ENCODE data around the gene AFTPH.

DNA sequence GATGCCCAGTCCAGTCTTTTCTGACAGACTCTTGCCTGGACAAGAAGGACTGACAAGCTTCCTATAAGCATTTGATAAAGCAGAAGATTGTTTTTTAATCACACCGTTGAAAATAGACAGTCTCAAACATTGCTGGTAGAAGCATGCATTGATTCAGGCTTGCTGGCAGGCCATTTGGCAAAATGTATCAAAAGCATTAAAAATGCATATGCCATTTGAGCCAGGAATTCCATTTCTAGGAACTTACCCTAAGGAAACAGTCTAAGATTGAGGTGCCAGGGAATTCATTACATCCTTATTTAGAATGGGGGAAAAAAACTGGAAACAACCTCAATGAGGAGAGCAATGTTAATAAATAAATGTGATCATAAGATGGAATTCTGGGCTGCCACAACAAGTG is 49.5 kb upstream of the AFTPH start:
- no peak for TF ChIP-seq ZNF302 (tag by site-specific recombination; IDR thresholded peaks at IDR 0.05; ENCODE audit: low read depth)
- TF ChIP-seq, protein P1, sequence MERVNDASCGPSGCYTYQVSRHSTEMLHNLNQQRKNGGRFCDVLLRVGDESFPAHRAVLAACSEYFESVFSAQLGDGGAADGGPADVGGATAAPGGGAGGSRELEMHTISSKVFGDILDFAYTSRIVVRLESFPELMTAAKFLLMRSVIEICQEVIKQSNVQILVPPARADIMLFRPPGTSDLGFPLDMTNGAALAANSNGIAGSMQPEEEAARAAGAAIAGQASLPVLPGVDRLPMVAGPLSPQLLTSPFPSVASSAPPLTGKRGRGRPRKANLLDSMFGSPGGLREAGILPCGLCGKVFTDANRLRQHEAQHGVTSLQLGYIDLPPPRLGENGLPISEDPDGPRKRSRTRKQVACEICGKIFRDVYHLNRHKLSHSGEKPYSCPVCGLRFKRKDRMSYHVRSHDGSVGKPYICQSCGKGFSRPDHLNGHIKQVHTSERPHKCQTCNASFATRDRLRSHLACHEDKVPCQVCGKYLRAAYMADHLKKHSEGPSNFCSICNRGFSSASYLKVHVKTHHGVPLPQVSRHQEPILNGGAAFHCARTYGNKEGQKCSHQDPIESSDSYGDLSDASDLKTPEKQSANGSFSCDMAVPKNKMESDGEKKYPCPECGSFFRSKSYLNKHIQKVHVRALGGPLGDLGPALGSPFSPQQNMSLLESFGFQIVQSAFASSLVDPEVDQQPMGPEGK (tag by site-specific recombination; IDR thresholded peaks at IDR 0.05) = no peak
- TF ChIP-seq, protein P2, sequence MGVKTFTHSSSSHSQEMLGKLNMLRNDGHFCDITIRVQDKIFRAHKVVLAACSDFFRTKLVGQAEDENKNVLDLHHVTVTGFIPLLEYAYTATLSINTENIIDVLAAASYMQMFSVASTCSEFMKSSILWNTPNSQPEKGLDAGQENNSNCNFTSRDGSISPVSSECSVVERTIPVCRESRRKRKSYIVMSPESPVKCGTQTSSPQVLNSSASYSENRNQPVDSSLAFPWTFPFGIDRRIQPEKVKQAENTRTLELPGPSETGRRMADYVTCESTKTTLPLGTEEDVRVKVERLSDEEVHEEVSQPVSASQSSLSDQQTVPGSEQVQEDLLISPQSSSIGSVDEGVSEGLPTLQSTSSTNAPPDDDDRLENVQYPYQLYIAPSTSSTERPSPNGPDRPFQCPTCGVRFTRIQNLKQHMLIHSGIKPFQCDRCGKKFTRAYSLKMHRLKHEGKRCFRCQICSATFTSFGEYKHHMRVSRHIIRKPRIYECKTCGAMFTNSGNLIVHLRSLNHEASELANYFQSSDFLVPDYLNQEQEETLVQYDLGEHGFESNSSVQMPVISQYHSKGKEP (tag by site-specific recombination; IDR thresholded peaks at IDR 0.05) = no peak
- TF ChIP-seq, protein P3, sequence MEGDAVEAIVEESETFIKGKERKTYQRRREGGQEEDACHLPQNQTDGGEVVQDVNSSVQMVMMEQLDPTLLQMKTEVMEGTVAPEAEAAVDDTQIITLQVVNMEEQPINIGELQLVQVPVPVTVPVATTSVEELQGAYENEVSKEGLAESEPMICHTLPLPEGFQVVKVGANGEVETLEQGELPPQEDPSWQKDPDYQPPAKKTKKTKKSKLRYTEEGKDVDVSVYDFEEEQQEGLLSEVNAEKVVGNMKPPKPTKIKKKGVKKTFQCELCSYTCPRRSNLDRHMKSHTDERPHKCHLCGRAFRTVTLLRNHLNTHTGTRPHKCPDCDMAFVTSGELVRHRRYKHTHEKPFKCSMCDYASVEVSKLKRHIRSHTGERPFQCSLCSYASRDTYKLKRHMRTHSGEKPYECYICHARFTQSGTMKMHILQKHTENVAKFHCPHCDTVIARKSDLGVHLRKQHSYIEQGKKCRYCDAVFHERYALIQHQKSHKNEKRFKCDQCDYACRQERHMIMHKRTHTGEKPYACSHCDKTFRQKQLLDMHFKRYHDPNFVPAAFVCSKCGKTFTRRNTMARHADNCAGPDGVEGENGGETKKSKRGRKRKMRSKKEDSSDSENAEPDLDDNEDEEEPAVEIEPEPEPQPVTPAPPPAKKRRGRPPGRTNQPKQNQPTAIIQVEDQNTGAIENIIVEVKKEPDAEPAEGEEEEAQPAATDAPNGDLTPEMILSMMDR (tag by site-specific recombination; IDR thresholded peaks at IDR 0.05) = no peak
- TF ChIP-seq ZNF37A (tag by site-specific recombination; IDR thresholded peaks at IDR 0.05) = no peak
- TF ChIP-seq, protein P4, sequence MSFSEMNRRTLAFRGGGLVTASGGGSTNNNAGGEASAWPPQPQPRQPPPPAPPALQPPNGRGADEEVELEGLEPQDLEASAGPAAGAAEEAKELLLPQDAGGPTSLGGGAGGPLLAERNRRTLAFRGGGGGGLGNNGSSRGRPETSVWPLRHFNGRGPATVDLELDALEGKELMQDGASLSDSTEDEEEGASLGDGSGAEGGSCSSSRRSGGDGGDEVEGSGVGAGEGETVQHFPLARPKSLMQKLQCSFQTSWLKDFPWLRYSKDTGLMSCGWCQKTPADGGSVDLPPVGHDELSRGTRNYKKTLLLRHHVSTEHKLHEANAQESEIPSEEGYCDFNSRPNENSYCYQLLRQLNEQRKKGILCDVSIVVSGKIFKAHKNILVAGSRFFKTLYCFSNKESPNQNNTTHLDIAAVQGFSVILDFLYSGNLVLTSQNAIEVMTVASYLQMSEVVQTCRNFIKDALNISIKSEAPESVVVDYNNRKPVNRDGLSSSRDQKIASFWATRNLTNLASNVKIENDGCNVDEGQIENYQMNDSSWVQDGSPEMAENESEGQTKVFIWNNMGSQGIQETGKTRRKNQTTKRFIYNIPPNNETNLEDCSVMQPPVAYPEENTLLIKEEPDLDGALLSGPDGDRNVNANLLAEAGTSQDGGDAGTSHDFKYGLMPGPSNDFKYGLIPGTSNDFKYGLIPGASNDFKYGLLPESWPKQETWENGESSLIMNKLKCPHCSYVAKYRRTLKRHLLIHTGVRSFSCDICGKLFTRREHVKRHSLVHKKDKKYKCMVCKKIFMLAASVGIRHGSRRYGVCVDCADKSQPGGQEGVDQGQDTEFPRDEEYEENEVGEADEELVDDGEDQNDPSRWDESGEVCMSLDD (tag by site-specific recombination; IDR thresholded peaks at IDR 0.05) = no peak
- TF ChIP-seq, protein P5, sequence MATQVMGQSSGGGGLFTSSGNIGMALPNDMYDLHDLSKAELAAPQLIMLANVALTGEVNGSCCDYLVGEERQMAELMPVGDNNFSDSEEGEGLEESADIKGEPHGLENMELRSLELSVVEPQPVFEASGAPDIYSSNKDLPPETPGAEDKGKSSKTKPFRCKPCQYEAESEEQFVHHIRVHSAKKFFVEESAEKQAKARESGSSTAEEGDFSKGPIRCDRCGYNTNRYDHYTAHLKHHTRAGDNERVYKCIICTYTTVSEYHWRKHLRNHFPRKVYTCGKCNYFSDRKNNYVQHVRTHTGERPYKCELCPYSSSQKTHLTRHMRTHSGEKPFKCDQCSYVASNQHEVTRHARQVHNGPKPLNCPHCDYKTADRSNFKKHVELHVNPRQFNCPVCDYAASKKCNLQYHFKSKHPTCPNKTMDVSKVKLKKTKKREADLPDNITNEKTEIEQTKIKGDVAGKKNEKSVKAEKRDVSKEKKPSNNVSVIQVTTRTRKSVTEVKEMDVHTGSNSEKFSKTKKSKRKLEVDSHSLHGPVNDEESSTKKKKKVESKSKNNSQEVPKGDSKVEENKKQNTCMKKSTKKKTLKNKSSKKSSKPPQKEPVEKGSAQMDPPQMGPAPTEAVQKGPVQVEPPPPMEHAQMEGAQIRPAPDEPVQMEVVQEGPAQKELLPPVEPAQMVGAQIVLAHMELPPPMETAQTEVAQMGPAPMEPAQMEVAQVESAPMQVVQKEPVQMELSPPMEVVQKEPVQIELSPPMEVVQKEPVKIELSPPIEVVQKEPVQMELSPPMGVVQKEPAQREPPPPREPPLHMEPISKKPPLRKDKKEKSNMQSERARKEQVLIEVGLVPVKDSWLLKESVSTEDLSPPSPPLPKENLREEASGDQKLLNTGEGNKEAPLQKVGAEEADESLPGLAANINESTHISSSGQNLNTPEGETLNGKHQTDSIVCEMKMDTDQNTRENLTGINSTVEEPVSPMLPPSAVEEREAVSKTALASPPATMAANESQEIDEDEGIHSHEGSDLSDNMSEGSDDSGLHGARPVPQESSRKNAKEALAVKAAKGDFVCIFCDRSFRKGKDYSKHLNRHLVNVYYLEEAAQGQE (tag by site-specific recombination; IDR thresholded peaks at IDR 0.05) = no peak
- no peak for TF ChIP-seq ZNF324 (tag by site-specific recombination; IDR thresholded peaks at IDR 0.05)
- TF ChIP-seq ZNF140 (tag by site-specific recombination; IDR thresholded peaks at IDR 0.05) = no peak
- TF ChIP-seq GLIS2 (tag by site-specific recombination; IDR thresholded peaks at IDR 0.05) = no peak
- no peak for TF ChIP-seq ZFP37 (tag by site-specific recombination; IDR thresholded peaks at IDR 0.05)
- no peak for TF ChIP-seq ZNF596 (tag by site-specific recombination; IDR thresholded peaks at IDR 0.05)
